Heart right ventricle (tissue), 16 donors: ENCODE measurements around the gene GALNT14. TPM values are rescaled to one million over a fixed set of nuclear protein-coding genes. Genes with fewer than 3 reads are reported as not detected.
A peak's percentile ranks its signal among the peaks of the same experiment; 100 is the strongest.

ENCODE experiments used
- ATAC-seq, 8 donors: fragments of 200-7000 bp; cut with Tn5 transposase; one replicate each; pipeline ENCODE4 v1.9.1; 2020; ENCODE audit warnings: mild to moderate bottlenecking in 8 of 8, moderate library complexity in 8 of 8, moderate number of reproducible peaks in 1 of 8
- DNase-seq, 2 donors: peaks; one replicate each; pipeline ENCODE4 v3.0.0-alpha.2; 2020
- H3K27ac ChIP-seq, 10 donors: fragments of 200-600 bp; sonication (generic) in 2 of 10; one replicate each; pipeline versions ENCODE4 v1.5.0 to v1.8.0; 2020 to 2022; ENCODE audit warnings: mild to moderate bottlenecking in 3 of 10
- H3K27me3 ChIP-seq, 7 donors: fragments of 200-600 bp; one replicate each; pipeline ENCODE4 v1.8.0; 2021 to 2022; ENCODE audit warnings: mild to moderate bottlenecking in 2 of 7
- H3K36me3 ChIP-seq, 9 donors: fragments of 200-600 bp; sonication (generic) in 1 of 9; one replicate each; pipeline versions ENCODE4 v1.5.0 to v1.8.0; 2020 to 2022; ENCODE audit warnings: mild to moderate bottlenecking in 2 of 9
- H3K4me1 ChIP-seq, 9 donors: fragments of 200-600 bp; sonication (generic) in 1 of 9; one replicate each; pipeline versions ENCODE4 v1.5.0 to v1.8.0; 2020 to 2022; ENCODE audit warnings: mild to moderate bottlenecking in 4 of 9
- H3K4me3 ChIP-seq, 10 donors: fragments of 200-600 bp; sonication (generic) in 2 of 10; one replicate each; pipeline versions ENCODE4 v1.5.0 to v1.8.0; 2020 to 2022; ENCODE audit warnings: mild to moderate bottlenecking in 7 of 10, moderate library complexity in 2 of 10
- H3K9me3 ChIP-seq, 11 donors: fragments of 200-600 bp in 10 of 11; sonication (generic) in 2 of 11; one replicate each; pipeline versions ENCODE4 v1.5.0 to v1.8.0; 2013 to 2022; ENCODE audit warnings: mild to moderate bottlenecking in 2 of 11, control low read depth in 1 of 11, moderate library complexity in 1 of 11
- CTCF ChIP-seq, 9 donors: fragments of 200-600 bp; sonication (generic) in 2 of 9; IDR thresholded peaks; one replicate each; pipeline versions ENCODE4 v1.5.0 to v1.8.0; 2021 to 2022; ENCODE audit warnings: antibody characterized with exemption in 9 of 9, mild to moderate bottlenecking in 5 of 9, moderate library complexity in 1 of 9
- WGBS, 2 donors: extraction: QIAGEN DNeasy Blood & Tissue Kit; methylation state at CpG; one replicate each; pipeline ENCODE4 v1.1.7; 2013; ENCODE audit warnings: inconsistent platforms in 1 of 2; 5-methylcytosine and 5-hydroxymethylcytosine counted together
- intact Hi-C, 10 donors: fragments of 100-400 bp; cut with DNase I; formaldehyde crosslinking; loops; one replicate each; pipeline versions ENCODE4 v1.11.1 to v1.14.2; 2022
- polyA plus RNA-seq, 2 donors: library from polyadenylated mRNA; stranded (reverse); fragments of 200-250 nt; gene quantifications; one replicate each; pipeline ENCODE4 v1.2.3, GENCODE V29; 2013
- total RNA-seq, 10 donors: library from RNA; stranded (reverse); fragmentation: NEBNext Ultra II Directional in 3 of 10; extraction: Animal tissue kit (Norgen Biotek cat#: 25700) in 3 of 10; gene quantifications; one replicate each; pipeline versions ENCODE4 v1.2.1 to v1.2.4, GENCODE V29; 2021 to 2023
- donor health status: Arrhythmogenic right ventricular cardiomyopathy.
- donor health status: ischemic (EF 13 %, LVEDD 7.1; RV severe dilation, severe dysfunction).
- donor health status: healthy with polysubstance abuse.
- donor health status: DM: no; HTN: yes; CAD: no.
- donor health status: DM: no; HTN: no; CAD: no.
- donor health status: ischemic (EF 25% LVEDD 6.9; RV normal size, moderate dysfunction).
- donor health status: ischemic (EF 25% LVEDD 5.7; RV mildly dilated, moderate dysfunction).
- donor health status: healthy.
- donor health status: DM: yes; HTN: yes; CAD: no.
- donor health status: Ischemic cardiomyopathy.
- donor health status: ischemic (EF 35%, LVEDD 5.7; RV mildly dilated, moderate dysfunction).
- donor health status: nonischemic (EF 11% LVEDD 7.7; RV severe dilation, severe dysfunction).
- donor health status: DM: yes; HTN: yes; CAD: no.
- donor health status: PGD.
- donor health status: ischemic (EF 29% LVEDD 5.4; RV normal size, mild dysfunction).
- donor health status: nonischemic (EF 23%, LVEDD 6.1; RV moderate dilation, normal function).

Gene GALNT14
- total and polyA plus RNA-seq, 12 donors = 0.17 to 1.4 (median 0.63) TPM; not detected in 2

DNA sequence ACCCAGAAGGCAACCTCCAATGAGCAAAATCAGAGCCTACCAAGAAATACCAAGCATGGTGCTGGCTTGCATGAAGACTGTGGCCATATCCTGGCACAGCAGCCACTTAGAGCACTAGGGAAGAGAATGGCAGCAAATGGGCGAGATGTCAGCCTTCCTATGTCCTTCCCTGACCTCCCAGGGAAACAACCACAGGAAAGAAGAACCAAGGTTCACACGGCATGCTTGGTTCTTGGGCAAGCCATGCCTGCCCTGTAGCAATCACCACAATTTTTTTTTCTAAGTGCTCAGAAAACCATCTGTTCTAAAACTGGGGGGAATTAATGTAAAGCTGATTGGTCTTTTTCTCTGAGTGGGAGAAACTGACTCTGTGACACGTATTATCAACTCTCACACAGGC lies 27.8 kb downstream of the GALNT14 start:
- H3K36me3 ChIP-seq = no peaks in the 10 kb centered on the region
- no peak for DNase-seq
- H3K4me3 ChIP-seq = no peak overlapping the region
- peaks cover 0 to 9% (median 3%) of the 10 kb centered on the region in 7 donors for H3K27me3 ChIP-seq
- H3K27ac ChIP-seq = no peak overlapping the region
- 71% methylated on average over 3 of the region's 3 CpGs for WGBS, 2 donors
- TF ChIP-seq CTCF (IDR thresholded peaks at IDR 0.05) = no peak
- H3K4me1 ChIP-seq = no peaks in the 10 kb centered on the region
- H3K9me3 ChIP-seq = no peaks in the 10 kb centered on the region
- no peak for ATAC-seq
- intact Hi-C loops = loop anchor here in 1 of 10 donors (5.0 kb wide), 1 partner anchor 1673 kb away; no protein-coding TSS in a partner anchor

GRCh38 chr2:31109633-31110192 lies 28.5 kb downstream of the GALNT14 start:
- intact Hi-C loops = loop anchor here in 1 of 10 donors (5.0 kb wide), 1 partner anchor 1672 kb away; no protein-coding TSS in a partner anchor

GRCh38 chr2:31108561-31109286 lies 29.5 kb downstream of the GALNT14 start:
- DNase-seq (no peak), ATAC-seq (no peak)
- no peak for TF ChIP-seq CTCF (IDR thresholded peaks at IDR 0.05)
- Histone ChIP-seq H3K36me3 (no peaks in the 10 kb centered on the region), H3K27ac (no peak overlapping the region), H3K27me3 (peaks cover 0 to 15% (median 4%) of the 10 kb centered on the region in 7 donors), H3K4me1 (no peaks in the 10 kb centered on the region), H3K9me3 (no peaks in the 10 kb centered on the region), H3K4me3 (no peak overlapping the region)
- intact Hi-C loops = no loop called here
- WGBS, 2 donors = 81 to 82% methylated on average over 3 of the region's 3 CpGs

More at GRCh38 chr2:31109633-31110192, 28.5 kb downstream of the GALNT14 start:
- Histone ChIP-seq H3K27ac (no peak overlapping the region), H3K4me1 (no peaks in the 10 kb centered on the region), H3K36me3 (no peaks in the 10 kb centered on the region), H3K27me3 (peaks cover 0 to 11% (median 4%) of the 10 kb centered on the region in 7 donors), H3K9me3 (no peaks in the 10 kb centered on the region), H3K4me3 (no peak overlapping the region)
- TF ChIP-seq CTCF (IDR thresholded peaks at IDR 0.05) = no peak
- WGBS, 2 donors = 91% methylated on average over 8 of the region's 8 CpGs
- ATAC-seq (no peak), DNase-seq (no peak)

DNA sequence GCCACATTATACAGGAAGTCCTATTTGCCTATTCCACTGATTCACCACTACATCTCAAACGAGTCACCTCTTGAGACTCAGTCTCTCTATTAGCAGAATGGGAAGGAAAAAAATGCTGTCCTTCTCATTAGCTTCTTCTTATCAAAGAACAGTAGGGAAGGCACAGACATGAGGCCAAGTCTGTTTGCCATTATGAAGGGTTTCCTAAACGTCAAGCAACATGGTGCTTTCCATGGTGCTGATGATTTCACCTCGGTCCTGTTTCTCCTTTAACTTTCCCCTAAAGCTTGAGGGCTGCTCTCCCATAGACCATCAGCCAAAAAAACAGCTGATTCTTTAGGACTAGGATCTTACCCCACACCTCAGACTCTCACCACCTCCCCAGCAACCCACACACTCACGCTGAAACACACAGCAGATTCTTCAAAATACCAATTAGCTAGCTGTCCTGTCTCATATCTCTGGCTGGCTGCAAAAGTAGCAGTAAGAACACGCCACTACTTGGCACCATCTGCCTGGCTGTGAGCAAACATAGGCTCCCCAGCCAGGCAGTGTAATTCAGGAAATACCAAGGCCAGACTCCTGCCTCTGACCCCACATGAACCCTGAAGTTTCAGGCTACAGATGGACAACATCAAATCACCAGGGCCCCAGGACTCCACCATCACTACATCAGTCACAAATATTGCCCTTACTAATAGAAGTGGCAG lies 30.5 kb downstream of the GALNT14 start:
- 33 to 36% methylated on average over 5 of the region's 5 CpGs for WGBS, 2 donors
- Histone ChIP-seq H3K4me3 (no peak overlapping the region), H3K27me3 (peaks cover 0 to 15% (median 4%) of the 10 kb centered on the region in 7 donors), H3K36me3 (no peaks in the 10 kb centered on the region), H3K27ac (no peak overlapping the region), H3K9me3 (no peaks in the 10 kb centered on the region), H3K4me1 (no peaks in the 10 kb centered on the region)
- DNase-seq = no peak
- peak in 2 of 8 donors; percentile 19 to 73 for ATAC-seq
- TF ChIP-seq CTCF (IDR thresholded peaks at IDR 0.05) = no peak
- intact Hi-C loops = no loop called here
